Measurements from ENCODE around the gene ZNF790.
A peak's percentile ranks its signal among the peaks of the same experiment; 100 is the strongest.
"Not testable (repeated sequence)": the region's sequence is repeated elsewhere in the genome, so short reads cannot be mapped to it uniquely, and the experiment has no call there.

Gene ZNF790

GRCh38 chr19:36837906-36838783 lies at the start of gene ZNF790:
TSS of gene ZNF790 (minus strand) at chr19:36838387. CDS start at chr19:36825619, 12,768 bp downstream.
- DNase-seq = peak; percentile 88

DNA sequence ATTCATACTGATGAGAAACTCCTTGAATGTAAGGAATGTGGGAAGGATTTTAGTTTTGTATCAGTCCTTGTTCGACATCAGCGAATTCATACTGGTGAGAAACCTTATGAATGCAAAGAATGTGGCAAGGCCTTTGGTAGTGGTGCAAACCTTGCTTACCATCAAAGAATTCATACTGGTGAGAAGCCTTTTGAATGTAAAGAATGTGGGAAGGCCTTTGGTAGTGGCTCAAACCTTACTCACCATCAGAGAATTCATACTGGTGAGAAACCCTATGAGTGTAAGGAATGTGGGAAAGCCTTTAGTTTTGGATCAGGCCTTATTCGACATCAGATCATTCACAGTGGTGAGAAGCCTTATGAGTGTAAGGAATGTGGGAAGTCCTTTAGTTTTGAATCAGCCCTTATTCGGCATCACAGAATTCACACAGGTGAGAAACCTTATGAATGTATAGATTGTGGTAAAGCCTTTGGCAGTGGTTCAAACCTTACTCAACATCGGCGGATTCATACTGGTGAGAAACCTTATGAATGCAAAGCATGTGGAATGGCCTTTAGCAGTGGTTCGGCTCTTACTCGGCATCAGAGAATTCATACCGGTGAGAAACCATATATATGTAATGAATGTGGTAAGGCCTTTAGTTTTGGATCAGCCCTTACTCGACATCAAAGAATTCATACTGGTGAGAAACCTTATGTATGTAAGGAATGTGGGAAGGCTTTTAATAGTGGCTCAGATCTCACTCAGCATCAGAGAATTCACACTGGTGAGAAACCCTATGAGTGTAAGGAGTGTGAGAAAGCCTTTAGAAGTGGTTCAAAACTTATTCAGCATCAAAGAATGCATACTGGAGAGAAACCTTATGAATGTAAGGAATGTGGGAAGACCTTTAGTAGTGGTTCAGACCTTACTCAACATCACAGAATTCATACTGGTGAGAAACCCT lies 39.1 kb upstream of the ZNF790 start:
- DNase-seq = no peak

GRCh38 chr19:36851898-36852297 lies 13.7 kb upstream of the ZNF790 start:
- DNase-seq = no peak

- DNase-seq = peak; percentile 85
Observed at GRCh38 chr19:36850559-36851442, 12.6 kb upstream of the ZNF790 start, which contains the start of gene ZNF345. TSS of gene ZNF345 (plus strand) at chr19:36850876. CDS start at chr19:36876831, 25,955 bp downstream.

DNA sequence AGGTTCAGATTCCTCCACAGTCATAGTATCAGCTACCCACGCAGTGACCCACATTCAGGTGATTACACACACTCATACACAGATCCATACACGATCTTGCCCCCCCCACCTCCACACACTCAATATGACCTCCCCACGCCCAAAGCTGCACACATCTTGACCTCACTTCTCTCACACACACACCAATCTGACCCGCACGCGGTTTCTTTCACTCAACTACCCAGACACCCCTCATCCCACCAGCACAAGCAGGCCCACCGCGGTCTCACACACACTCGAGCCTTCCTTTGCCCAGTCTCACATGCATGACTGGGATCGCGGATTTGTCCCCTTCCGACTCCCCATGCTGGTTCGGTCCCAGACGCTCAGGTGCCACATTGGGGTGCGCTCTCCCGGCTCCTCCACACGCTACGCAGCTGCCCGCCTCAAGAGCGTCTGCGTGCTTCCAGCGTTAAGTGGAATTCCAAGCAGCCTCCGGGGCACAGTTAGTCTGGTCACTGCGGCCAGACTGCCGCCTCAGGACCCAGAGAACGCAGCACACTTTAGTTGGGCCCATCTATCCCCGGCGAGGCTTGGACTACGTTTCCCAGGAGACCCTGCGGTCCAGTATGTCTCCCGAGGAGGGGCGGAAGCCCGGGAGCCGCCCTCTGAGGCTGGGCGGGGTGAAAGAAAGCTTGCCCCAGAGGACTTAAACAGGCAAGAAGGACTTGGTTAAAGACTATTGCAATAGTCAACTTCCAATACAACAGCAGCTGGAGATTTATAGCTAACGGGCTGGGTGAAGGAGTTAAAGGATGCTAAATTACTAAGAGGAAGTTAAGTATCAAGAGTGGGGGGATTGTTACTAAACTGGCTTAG lies 11.7 kb upstream of the ZNF790 start:
- DNase-seq = peak; percentile 92

- DNase-seq = no peak
Observed at GRCh38 chr19:36847968-36848367, 9.8 kb upstream of the ZNF790 start.

DNA sequence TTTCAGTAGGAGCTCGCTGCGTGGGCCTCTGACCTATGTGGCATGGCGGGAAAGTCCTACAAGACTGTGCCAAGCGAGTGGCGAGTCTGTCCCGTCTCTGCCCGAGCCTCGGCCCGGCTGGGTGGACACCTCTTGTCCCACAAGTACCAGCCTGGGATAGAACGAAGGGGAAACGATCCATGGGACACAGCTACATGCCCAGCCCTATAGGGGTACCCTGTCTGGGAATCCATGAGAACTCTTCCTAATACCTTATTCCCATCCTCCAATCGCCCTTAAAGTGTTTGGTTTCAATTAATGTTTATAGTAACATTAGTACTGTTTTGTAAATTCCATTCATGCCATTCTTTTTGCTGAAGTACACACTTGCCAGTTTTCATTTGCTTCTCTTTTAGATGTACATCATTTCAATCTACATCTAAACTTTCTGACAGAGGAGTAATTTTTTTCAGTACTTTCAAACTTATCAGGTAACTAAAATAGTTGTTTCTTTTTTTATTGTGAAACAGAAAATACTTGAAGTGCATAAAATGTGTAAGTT lies 667 bp upstream of the ZNF790 start:
- no peak for DNase-seq

DNA sequence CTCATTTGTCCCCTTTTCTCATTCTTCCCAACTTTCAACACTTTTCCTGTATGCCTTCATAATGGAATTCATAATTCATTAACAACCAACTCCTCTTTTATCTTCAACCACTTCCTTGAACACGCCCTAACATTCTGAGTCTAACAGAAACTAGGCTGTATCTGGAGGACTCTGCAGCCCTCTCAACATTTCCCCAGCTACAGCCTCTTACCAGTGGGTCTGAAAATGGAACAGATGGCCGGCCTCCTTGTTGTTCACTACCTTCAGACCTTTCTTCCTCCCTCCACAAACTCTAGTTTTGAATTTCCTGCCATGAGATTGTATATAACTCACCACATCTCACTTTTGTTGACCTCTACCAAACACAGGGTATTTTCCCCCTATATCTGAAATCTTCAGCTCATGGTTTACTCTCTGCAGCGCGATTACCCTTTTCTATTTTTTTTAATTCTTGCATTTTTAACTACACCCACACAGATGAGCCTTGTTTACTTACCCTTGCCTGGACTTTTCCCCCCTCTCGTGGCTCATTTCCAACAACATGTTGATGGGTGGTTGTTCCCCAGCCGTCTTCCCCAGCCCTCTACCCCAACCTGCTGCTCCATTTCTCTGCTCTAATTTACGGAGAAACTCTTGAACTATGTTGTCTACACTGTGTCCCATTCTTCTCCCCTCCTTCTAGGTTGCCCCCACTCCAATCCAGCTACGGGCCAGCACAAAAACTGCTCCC lies 846 bp downstream of the ZNF790 start:
- no peak for DNase-seq

DNA sequence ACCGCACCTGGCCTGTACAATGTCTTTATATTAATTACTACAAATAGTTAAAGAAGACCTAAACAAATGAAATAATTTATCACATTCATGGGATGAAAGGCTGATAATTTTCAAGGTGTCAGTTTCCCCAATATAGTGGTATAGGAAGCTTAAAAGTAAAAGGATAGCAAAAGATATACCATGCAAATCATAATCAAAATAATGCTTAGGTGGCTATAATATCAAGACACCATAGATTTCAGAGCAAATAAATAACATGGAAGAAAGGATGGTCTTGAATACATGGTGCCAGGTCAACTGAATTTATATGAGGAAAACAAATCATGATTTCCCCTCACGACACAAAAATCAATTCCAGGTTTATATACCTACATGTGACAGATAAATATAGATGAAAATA lies 4.8 kb downstream of the ZNF790 start:
- DNase-seq = no peak

DNA sequence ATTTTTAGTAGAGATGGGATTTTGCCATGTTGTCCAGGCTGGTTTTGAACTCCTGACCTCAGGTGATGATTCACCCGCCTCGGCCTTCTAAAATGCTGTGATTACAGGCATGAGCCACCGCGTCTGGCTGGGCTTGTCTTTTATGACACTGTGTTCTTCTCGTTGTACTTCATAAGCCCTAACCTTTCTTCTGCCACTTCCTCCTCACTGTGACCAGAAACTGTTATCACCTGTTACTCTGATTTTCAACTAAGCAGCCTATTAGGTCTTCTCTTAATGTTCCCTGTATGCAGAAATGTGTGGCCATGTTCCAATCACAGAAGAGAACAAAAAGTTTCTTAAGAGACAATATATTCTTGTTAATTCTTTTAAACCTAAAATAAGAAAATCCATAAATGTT lies 16.4 kb downstream of the ZNF790 start:
- DNase-seq = no peak

GRCh38 chr19:36819130-36819630 lies 19.0 kb downstream of the ZNF790 start:
- no peak for DNase-seq

DNA sequence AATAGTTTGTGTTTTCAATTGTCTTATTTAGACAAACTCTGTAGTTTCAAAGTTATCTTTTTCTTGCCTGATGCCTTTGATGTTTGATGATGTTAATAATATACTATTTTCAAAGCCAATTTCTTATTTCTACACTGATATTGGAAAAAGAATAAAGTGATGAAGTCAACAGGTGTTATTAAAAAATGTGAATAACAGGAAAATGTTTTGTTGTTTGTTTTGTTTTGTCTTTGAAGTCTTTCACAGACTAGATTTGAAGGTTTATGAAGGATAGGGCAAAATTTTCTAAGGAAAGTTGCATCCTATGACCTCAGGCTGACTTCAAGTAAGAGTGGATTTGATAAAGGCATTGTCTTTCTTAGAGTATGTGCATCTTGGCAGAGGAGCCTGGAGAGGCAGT lies 31.2 kb downstream of the ZNF790 start:
- DNase-seq = no peak

DNA sequence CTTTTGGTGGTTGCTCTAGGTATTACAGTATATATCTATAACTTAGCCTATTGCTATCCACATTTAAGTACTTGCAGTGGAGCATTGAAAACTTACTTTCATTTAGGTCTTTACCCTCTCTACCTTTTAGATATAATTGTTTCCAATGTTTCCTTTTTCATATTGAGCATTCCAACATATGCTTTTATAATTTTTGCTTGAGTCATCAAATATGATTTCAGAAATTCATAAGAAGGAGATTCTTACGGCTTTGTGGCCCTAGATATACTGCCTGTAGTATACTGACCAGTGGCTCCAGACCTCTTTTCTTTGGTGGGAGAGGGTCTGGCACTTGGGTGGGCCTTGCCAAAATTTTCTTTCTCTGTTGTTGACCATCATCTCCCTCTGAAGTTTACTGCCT lies 32.8 kb downstream of the ZNF790 start:
- no peak for DNase-seq

GRCh38 chr19:36797786-36798108 lies 40.4 kb downstream of the ZNF790 start:
- DNase-seq = no peak

- DNase-seq = no peak
Observed at GRCh38 chr19:36796714-36796992, 41.5 kb downstream of the ZNF790 start.

DNA sequence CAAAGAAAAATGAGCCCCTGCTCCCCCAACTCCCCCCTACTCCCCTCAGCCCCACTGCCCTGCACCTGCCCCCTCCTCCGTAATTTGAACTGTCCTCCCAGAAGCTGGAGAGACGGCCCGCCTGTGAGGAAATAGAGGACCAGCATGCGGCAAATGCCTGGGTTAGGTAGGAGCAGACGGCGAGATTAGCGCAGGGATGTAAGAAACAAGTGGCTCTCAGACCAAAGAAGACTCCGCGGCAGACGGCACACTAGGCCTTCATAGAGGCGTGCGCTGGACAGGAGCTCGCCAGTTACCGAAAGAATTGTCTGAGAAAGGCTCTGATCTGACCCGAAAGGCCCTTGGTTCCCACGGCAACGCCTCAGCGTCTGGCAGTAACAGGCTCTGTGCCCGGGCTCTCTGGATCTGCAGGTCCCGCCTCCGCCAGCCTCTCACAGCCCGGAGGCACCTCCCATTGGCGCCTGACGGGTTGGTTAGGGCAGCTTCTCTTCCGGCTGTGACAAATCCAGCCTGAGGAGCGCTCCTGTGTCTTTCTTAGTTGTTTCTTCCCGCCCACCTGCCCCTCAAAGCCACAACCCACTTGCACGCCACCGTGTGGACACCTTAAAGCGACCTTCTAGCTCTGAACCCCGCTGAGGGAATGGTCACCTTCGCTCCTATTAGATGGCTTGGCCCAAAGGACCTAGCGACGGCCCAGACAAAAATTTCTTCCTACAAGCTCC lies 46.6 kb downstream of the ZNF790 start:
- not testable (repeated sequence) for DNase-seq

- no peak for DNase-seq
Observed at GRCh38 chr19:36775768-36776167, 62.4 kb downstream of the ZNF790 start.

GRCh38 chr19:36773223-36773579 lies 65.0 kb downstream of the ZNF790 start:
- DNase-seq = no peak

DNA sequence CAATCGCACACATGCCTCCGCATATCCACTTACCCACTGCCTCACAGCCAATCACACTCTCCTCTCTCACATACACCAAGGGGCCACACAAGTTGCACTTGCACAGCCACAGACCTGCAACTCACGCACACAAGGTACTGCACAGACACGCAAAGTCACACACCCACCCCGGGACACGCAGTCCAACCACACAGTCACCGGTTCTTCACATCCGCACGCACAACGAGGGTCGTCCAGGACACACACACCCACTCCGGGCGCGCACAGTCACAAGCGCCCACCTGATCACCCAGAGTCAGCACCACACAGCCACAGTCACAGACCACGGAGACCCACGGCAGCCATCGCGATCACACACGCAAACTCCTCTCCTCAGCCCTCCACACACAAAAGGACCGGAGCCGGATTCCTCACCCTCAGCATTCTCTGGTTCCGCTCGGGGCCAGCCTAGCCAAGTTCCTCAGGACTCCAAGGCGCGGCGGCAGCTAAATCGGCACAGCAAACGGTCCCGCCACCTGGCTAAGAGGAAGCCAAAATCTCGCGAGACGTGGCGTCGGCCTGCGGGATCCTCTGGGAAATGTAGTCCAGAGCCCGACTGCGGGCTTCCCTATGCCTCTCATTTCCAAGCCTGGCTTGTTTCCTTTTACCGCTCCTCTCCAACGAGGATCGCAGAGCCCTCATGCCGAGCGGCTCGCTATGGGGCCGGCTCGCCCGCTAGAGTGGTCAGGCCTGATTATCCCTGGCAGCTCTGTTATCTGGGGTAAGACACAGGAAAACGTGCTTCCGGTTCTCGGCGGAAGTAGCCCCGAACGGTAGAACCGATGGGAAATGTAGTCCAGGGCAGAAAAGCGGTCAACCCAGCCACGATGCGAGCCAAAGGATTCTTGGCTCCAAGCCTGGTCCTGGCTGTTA lies 65.6 kb downstream of the ZNF790 start, which contains the start of gene ZNF850:
ZNF850 (minus strand) TSS at position 497 of the 912 bp plus-strand sequence. CDS start 10,201 bp downstream, outside the sequence.
- DNase-seq = peak; percentile 92

All from activated naive CD4-positive, alpha-beta T cell treated with Interleukin-2 at 50 U/mL for 16 hours (primary cell).